K562 (cell line): ENCODE data around the gene LCE2B. TPM values are rescaled to one million over a fixed set of nuclear protein-coding genes. Genes with fewer than 3 reads are reported as not detected.

ENCODE experiments used
- ATAC-seq: fragments of 200-7000 bp; cut with Tn5 transposase; 3 replicates; pipeline ENCODE4 v1.9.1; 2020; ENCODE audit warnings: moderate library complexity
- BruUV-seq: library from RNA; stranded (reverse); fragments of 400-500 nt; replicated peaks from 2 replicates; lab custom pipeline; 2021; lab: Mats Ljungman, UMichigan
- CTCF ChIA-PET: fragments of 300-600 bp; formaldehyde crosslinking; extraction: SDS; loops from one replicate; lab custom pipeline; 2021; ENCODE audit warnings: low intra/inter-chr PET ratio; lab: Yijun Ruan, JAX
- POLR2A ChIA-PET: fragments of 300-600, 350-650 bp; sonication (Branson Sonifier 250); formaldehyde crosslinking; extraction: SDS; loops from one replicate; lab custom pipeline; 2021; ENCODE audit warnings: antibody characterized with exemption, inconsistent platforms; lab: Yijun Ruan, JAX
- DNase-seq, 4 experiments: peaks; one replicate each; pipeline versions ENCODE4 v3.0.0 to v3.0.0-alpha.2; 2011 to 2018; ENCODE audit warnings: low spot score in 3 of 4, mixed read lengths in 3 of 4; ENCODE audit errors: extremely low read depth in 1 of 4
- FAIRE-seq: peaks from 2 replicates; lab custom pipeline; 2011; peaks lifted over from hg19 to GRCh38; lab: Jason Lieb, UNC
- H2AFZ ChIP-seq: 2 replicates; pipeline ENCODE4 v1.6.0; 2011; ENCODE audit warnings: low read depth, low read length, control low read depth, inconsistent platforms
- H3K27ac ChIP-seq: fragments of 200-600 bp; 3 replicates; pipeline ENCODE4 v1.8.0; 2011; ENCODE audit warnings: low read depth, mild to moderate bottlenecking, control low read depth, inconsistent platforms, low read length, moderate library complexity, mixed read lengths; ENCODE audit errors: extremely low read depth
- H3K27me3 ChIP-seq, 2 experiments: fragments of 300-600 bp in 1 of 2; 2 replicates in 1 of 2; 3 replicates in 1 of 2; pipeline versions ENCODE4 v1.6.0 to v1.8.0; 2011; ENCODE audit warnings: inconsistent platforms in 2 of 2, low read length in 2 of 2, mild to moderate bottlenecking in 1 of 2, mixed read lengths in 1 of 2, moderate library complexity in 1 of 2; ENCODE audit not compliant: control insufficient read depth in 2 of 2, insufficient read depth in 2 of 2
- H3K36me3 ChIP-seq: fragments of 300-600 bp; 3 replicates; pipeline ENCODE4 v1.8.0; 2011; ENCODE audit warnings: mild to moderate bottlenecking, low read length, inconsistent platforms; ENCODE audit not compliant: control insufficient read depth, insufficient read depth
- H3K4me1 ChIP-seq, 2 experiments: fragments of 200-600 bp in 1 of 2; replicated peaks in 1 of 2; 2 replicates in 1 of 2; 3 replicates in 1 of 2; pipeline versions ENCODE4 v1.5.1 to v1.8.0; 2011; ENCODE audit warnings: inconsistent platforms in 2 of 2, low read length in 2 of 2, mild to moderate bottlenecking in 1 of 2, mixed read lengths in 1 of 2, moderate library complexity in 1 of 2; ENCODE audit not compliant: control insufficient read depth in 2 of 2, insufficient read depth in 2 of 2
- H3K4me2 ChIP-seq: 2 replicates; pipeline ENCODE4 v1.6.1; 2011; ENCODE audit warnings: low read length, control low read depth, inconsistent platforms, mixed read lengths; ENCODE audit not compliant: insufficient read depth
- H3K4me3 ChIP-seq: fragments of 200-600 bp; sonication (generic), shearing (Covaris generic); 2 replicates; pipeline ENCODE4 v1.5.1; 2016; ENCODE audit warnings: control low read depth, inconsistent platforms
- H3K79me2 ChIP-seq: fragments of 200-600 bp; 3 replicates; pipeline ENCODE4 v1.8.0; 2011; ENCODE audit warnings: low read length, inconsistent platforms; ENCODE audit not compliant: control insufficient read depth, insufficient read depth
- H3K9ac ChIP-seq, 2 experiments: 2 replicates each; pipeline versions ENCODE4 v1.6.0 to v1.6.1; 2011; ENCODE audit warnings: low read depth in 2 of 2, low read length in 2 of 2, control low read depth in 1 of 2, inconsistent platforms in 1 of 2, mild to moderate bottlenecking in 1 of 2, mixed read lengths in 1 of 2; ENCODE audit not compliant: insufficient read depth in 1 of 2
- H3K9me1 ChIP-seq: one replicate; pipeline ENCODE4 v1.6.0; 2011; ENCODE audit warnings: inconsistent platforms, mild to moderate bottlenecking, low read length, moderate library complexity; ENCODE audit not compliant: control insufficient read depth, insufficient read depth
- H3K9me3 ChIP-seq: replicated peaks from 2 replicates; pipeline ENCODE4 v1.5.1; 2011; ENCODE audit warnings: low read depth, low read length, inconsistent platforms; ENCODE audit not compliant: control insufficient read depth, insufficient read depth
- H4K20me1 ChIP-seq: replicated peaks from 2 replicates; pipeline ENCODE4 v1.6.1; 2011; ENCODE audit warnings: low read length, inconsistent platforms, mixed read lengths; ENCODE audit not compliant: control insufficient read depth, insufficient read depth
- JUN ChIP-seq, 2 experiments: sonication (generic) in 1 of 2; formaldehyde crosslinking in 1 of 2; IDR thresholded peaks; 2 replicates each; pipeline versions ENCODE4 v1.6.1 to v1.8.0; 2012 to 2022; ENCODE audit warnings: borderline replicate concordance in 2 of 2, mild to moderate bottlenecking in 2 of 2, improper control_type of control experiment in 1 of 2, low read depth in 1 of 2, low read length in 1 of 2, missing genetic modification reagents in 1 of 2
- YY1 ChIP-seq, 3 experiments: IDR thresholded peaks; 2 replicates each; pipeline ENCODE4 v1.6.1; 2011; ENCODE audit warnings: low read length in 2 of 3, mild to moderate bottlenecking in 2 of 3, moderate library complexity in 2 of 3, borderline replicate concordance in 1 of 3, control low read depth in 1 of 3, low read depth in 1 of 3; ENCODE audit not compliant: insufficient read depth in 3 of 3, insufficient replicate concordance in 2 of 3, control insufficient read depth in 1 of 3, insufficient read length in 1 of 3; ENCODE audit errors: extremely low read depth in 1 of 3
- ZSCAN29 ChIP-seq: fragments of 450-650 bp; IDR thresholded peaks from 2 replicates; pipeline ENCODE4 v1.6.1; 2017
- in situ Hi-C: fragments of 300-500 bp; cut with MboI; formaldehyde crosslinking; loops from 4 replicates; pipeline ENCODE4 v1.15.0; 2018; ENCODE audit warnings: inconsistent platforms, mixed read lengths
- intact Hi-C: fragments of 100-400 bp; cut with micrococcal nuclease; formaldehyde crosslinking; loops from 2 replicates; pipeline ENCODE4 v1.14.2; 2022
- polyA plus RNA-seq, 8 experiments: library from polyadenylated mRNA; depleted of rRNA in 4 of 8; stranded (reverse) in 5 of 8; unstranded in 3 of 8; fragments of >200 nt; fragmentation: Nextera tagmentation in 2 of 8; fragmentation: Illumina TruSeq in 1 of 8; extraction: Ambion mirVana in 2 of 8; extraction: Trizol in 1 of 8; gene quantifications; 2 replicates each; pipeline versions ENCODE4 v1.2.1 to v1.2.3, GENCODE V29; 2011 to 2014; ENCODE audit warnings: inconsistent platforms in 1 of 8, missing spikeins in 1 of 8
- total RNA-seq, 7 experiments: library from RNA; depleted of rRNA in 6 of 7; stranded (reverse); fragments of >200 nt in 6 of 7; fragmentation: Illumina TruSeq in 2 of 7; extraction: Trizol in 2 of 7; gene quantifications; 2 replicates each; pipeline versions ENCODE4 v1.2.1 to v1.2.3, GENCODE V29; 2011 to 2021; ENCODE audit warnings: low replicate concordance in 1 of 7
- TF ChIP-seq, protein P1 (sequence below): fragments of 450-650 bp; IDR thresholded peaks from 2 replicates; pipeline ENCODE4 v1.6.1; 2016; ENCODE audit warnings: low read depth, mild to moderate bottlenecking, moderate library complexity
- TF ChIP-seq, protein P2 (sequence below): sonication (generic); formaldehyde crosslinking; IDR thresholded peaks from 2 replicates; pipeline ENCODE4 v1.8.0; 2022; ENCODE audit warnings: mild to moderate bottlenecking, missing genetic modification reagents

The LCE2B gene
- total and polyA plus RNA-seq, 9 of the 15 experiments (the other 6 are each of a cell fraction or from before 2014, with no cell fraction given): not detected

GRCh38 chr1:152683846-152684245 is 2.1 kb upstream of the LCE2B start:
- Histone ChIP-seq H3K79me2 (no peaks in the 10 kb centered on the region), H4K20me1 (no peaks in the 10 kb centered on the region), H3K9me1 (no peaks in the 10 kb centered on the region), H3K9ac (no peak overlapping the region), H3K4me2 (no peak overlapping the region), H3K4me3 (no peak overlapping the region), H3K36me3 (no peaks in the 10 kb centered on the region), H2AFZ (no peak overlapping the region), H3K9me3 (no peaks in the 10 kb centered on the region), H3K27me3 (no peaks in the 10 kb centered on the region), H3K27ac (no peak overlapping the region), H3K4me1 (no peaks in the 10 kb centered on the region)
- in situ Hi-C loops: no loop called here
- ATAC-seq (no peak), FAIRE-seq (no peak), DNase-seq (no peak)
- TF ChIP-seq YY1 (IDR thresholded peaks at IDR 0.05; ENCODE audit: borderline replicate concordance in 1 of 3, control insufficient read depth in 1 of 3, extremely low read depth in 1 of 3, insufficient read depth in 3 of 3, insufficient read length in 1 of 3, insufficient replicate concordance in 2 of 3, low read depth in 1 of 3, low read length in 2 of 3) (no peak), JUN (IDR thresholded peaks at IDR 0.05; ENCODE audit: borderline replicate concordance, low read depth, low read length) (no peak), JUN (CRISPR knock-in tag; IDR thresholded peaks at IDR 0.05; ENCODE audit: borderline replicate concordance) (no peak), ZSCAN29 (no peak)
- TF ChIP-seq, protein P1, sequence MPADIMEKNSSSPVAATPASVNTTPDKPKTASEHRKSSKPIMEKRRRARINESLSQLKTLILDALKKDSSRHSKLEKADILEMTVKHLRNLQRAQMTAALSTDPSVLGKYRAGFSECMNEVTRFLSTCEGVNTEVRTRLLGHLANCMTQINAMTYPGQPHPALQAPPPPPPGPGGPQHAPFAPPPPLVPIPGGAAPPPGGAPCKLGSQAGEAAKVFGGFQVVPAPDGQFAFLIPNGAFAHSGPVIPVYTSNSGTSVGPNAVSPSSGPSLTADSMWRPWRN: no peak
- TF ChIP-seq, protein P2, sequence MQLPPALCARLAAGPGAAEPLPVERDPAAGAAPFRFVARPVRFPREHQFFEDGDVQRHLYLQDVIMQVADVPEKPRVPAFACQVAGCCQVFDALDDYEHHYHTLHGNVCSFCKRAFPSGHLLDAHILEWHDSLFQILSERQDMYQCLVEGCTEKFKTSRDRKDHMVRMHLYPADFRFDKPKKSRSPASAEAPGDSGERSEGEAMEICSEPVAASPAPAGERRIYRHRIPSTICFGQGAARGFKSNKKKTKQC (CRISPR knock-in tag): no peak
- BruUV-seq: no TSS peak
- CTCF ChIA-PET: no interaction called here
- POLR2A ChIA-PET: no interaction called here
- intact Hi-C loops: no loop called here
